GM10266 (cell line): ENCODE measurements around the gene PCSK9.

Experiments used
- DNase-seq: peaks from one replicate; pipeline ENCODE4 v3.0.0; 2012; ENCODE audit errors: extremely low spot score
- TF ChIP-seq, protein P1 (sequence below): IDR thresholded peaks from 2 replicates; pipeline ENCODE4 v1.5.1; 2012; ENCODE audit warnings: mild to moderate bottlenecking, low read depth; ENCODE audit not compliant: control insufficient read depth, insufficient read depth; ENCODE audit errors: missing control alignments

PCSK9 gene

DNA sequence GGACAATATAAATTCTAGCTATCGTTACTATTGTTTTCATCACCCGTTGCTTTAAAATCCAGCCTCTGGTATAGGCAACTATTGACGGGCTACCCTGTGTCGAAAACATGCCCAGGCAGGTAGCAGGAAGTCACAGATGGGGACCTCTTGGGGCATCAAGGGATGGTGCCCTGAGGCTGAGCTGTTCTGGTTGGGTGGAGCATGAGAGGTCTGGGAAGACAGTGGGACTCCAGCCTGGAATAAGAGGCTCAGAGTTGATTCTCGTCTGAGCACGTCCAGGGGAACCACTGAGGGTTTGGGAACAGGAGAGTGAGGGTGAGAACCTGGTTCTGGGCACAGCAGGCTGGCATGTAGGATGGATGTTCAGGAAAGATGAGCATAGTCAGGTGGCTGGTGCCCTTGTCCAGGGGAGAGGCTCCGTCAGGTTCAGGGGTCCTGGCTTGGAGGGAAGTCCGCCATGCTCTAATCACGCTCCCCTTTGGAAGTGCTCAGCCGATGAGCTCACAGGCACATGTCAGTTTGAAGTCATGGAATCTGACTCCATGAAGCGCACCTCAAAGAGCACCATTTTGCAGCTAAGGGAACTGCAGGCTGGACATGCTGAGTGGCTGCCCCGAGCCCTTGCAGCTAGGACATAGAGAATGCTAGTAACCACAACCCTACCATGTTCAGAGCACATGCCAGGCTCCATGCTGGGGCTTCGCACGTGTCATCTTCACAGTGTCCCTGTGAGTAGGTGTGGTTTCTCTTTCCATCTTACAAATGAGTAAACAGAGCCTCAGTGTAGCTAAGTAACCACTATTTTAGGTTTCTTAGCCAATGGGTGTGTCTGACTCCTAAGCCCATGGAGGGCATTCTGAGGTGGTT is 21.0 kb downstream of the PCSK9 start:
- TF ChIP-seq, protein P1, sequence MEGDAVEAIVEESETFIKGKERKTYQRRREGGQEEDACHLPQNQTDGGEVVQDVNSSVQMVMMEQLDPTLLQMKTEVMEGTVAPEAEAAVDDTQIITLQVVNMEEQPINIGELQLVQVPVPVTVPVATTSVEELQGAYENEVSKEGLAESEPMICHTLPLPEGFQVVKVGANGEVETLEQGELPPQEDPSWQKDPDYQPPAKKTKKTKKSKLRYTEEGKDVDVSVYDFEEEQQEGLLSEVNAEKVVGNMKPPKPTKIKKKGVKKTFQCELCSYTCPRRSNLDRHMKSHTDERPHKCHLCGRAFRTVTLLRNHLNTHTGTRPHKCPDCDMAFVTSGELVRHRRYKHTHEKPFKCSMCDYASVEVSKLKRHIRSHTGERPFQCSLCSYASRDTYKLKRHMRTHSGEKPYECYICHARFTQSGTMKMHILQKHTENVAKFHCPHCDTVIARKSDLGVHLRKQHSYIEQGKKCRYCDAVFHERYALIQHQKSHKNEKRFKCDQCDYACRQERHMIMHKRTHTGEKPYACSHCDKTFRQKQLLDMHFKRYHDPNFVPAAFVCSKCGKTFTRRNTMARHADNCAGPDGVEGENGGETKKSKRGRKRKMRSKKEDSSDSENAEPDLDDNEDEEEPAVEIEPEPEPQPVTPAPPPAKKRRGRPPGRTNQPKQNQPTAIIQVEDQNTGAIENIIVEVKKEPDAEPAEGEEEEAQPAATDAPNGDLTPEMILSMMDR = no peak
- DNase-seq = no peak

DNA sequence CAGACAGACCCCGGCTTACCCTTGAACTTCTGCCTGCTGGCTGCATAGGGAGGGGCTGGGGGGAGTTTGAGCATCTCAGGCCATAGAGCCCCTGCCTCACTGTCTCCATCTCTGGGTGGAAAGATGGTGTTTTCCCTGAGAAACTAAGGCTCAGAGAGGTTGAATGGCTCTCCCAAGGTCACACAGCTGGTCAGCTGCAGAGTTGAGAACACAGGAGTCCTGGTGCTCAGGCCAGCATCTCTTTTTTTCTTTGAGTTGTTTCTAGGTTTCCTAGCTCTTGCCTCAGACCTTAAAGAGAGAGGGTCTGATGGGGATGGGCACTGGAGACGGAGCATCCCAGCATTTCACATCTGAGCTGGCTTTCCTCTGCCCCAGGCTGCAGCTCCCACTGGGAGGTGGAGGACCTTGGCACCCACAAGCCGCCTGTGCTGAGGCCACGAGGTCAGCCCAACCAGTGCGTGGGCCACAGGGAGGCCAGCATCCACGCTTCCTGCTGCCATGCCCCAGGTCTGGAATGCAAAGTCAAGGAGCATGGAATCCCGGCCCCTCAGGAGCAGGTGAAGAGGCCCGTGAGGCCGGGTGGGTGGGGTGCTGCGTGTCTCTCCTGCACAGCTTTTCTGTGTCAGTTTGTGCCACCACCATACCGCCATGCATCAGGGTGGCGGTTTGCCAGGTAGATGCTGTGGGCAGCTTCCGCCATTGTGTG is 21.8 kb downstream of the PCSK9 start:
- no peak for DNase-seq
- TF ChIP-seq, protein P1 = no peak

DNA sequence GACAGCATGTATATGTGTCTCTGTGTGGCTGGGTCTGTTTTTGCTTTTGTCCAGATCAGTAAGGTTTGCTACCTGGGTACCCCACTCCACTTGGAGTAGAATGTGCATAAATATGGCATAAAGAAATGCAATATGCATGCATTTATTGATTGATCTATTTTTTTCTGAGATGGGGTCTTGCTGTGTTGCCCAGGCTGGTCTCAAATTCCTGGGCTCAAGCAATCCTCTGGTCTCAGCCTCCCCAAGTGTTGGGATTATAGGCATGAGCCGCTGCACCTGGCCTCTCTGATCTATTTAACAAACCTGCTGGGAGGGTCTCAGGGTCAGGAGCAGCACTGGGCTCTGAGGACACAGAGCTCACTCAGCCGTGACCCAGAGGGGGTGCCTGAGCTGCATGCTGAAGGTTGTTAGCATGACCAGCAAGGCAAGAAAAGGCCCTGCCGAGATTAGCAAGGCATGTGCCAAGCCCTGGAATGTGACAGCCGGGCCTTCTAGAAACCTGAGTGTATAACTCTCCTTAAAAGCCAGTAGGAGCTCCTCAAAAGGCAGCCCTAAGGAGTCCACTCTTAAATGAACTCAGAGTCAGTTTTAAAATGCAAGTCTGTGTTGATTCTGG is 22.5 kb downstream of the PCSK9 start:
- TF ChIP-seq, protein P1 = no peak
- no peak for DNase-seq

DNA sequence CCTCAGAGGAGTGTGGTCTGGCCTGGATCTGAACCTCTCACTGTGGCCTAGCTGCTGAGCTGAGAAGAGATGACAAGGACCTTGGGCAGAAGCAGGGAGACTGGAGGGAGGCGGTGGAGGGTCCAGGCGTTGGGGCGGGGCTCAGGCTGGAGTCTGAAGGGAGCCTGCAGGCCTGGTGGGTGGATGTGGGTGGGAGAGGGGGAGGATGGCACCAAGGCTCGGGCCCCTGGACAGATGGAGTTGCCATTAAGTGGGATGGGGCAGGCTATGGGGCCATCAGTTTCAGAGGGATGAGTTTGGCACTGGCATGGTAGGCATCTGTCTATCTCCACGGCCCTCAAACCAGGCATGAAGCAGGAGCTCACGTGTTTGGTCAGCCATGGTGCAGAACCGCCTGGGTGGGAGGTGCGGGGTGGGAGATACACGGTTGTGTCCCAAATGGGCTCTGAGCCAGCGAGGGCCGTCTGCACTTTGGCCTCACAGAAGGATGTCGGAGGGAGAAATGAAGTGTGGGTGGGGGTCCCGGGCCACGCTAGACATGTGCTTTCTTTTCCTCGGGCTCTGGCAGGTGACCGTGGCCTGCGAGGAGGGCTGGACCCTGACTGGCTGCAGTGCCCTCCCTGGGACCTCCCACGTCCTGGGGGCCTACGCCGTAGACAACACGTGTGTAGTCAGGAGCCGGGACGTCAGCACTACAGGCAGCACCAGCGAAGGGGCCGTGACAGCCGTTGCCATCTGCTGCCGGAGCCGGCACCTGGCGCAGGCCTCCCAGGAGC is 23.6 kb downstream of the PCSK9 start:
- no peak for DNase-seq
- TF ChIP-seq, protein P1 = no peak

DNA sequence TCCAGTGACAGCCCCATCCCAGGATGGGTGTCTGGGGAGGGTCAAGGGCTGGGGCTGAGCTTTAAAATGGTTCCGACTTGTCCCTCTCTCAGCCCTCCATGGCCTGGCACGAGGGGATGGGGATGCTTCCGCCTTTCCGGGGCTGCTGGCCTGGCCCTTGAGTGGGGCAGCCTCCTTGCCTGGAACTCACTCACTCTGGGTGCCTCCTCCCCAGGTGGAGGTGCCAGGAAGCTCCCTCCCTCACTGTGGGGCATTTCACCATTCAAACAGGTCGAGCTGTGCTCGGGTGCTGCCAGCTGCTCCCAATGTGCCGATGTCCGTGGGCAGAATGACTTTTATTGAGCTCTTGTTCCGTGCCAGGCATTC is 24.2 kb downstream of the PCSK9 start:
- TF ChIP-seq, protein P1 = no peak
- no peak for DNase-seq

DNA sequence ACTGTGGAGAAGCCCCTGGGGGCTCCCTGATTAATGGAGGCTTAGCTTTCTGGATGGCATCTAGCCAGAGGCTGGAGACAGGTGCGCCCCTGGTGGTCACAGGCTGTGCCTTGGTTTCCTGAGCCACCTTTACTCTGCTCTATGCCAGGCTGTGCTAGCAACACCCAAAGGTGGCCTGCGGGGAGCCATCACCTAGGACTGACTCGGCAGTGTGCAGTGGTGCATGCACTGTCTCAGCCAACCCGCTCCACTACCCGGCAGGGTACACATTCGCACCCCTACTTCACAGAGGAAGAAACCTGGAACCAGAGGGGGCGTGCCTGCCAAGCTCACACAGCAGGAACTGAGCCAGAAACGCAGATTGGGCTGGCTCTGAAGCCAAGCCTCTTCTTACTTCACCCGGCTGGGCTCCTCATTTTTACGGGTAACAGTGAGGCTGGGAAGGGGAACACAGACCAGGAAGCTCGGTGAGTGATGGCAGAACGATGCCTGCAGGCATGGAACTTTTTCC is 24.8 kb downstream of the PCSK9 start:
- no peak for DNase-seq
- TF ChIP-seq, protein P1 = no peak
